Small intestine (tissue), 7 donors: ENCODE results near the gene CYSTM1. TPM values are rescaled to one million over a fixed set of nuclear protein-coding genes. Genes with fewer than 3 reads are reported as not detected.

Source experiments
- DNase-seq, 2 donors: peaks; one replicate each; pipeline versions ENCODE4 v3.0.0 to v3.0.0-alpha.2; 2013
- FAIRE-seq: peaks from 2 replicates; lab custom pipeline; 2012; peaks lifted over from hg19 to GRCh38; lab: Jason Lieb, UNC
- H3K27ac ChIP-seq, 3 donors: one replicate each; pipeline ENCODE4 v1.5.1; 2013; ENCODE audit warnings: low read length in 2 of 3, mild to moderate bottlenecking in 2 of 3, control low read depth in 1 of 3, inconsistent platforms in 1 of 3, low read depth in 1 of 3, moderate library complexity in 1 of 3
- H3K27me3 ChIP-seq, 3 donors: one replicate each; pipeline ENCODE4 v1.6.1; 2013; ENCODE audit warnings: low read length in 3 of 3, inconsistent platforms in 1 of 3; ENCODE audit not compliant: control insufficient read depth in 3 of 3, insufficient read depth in 3 of 3
- H3K36me3 ChIP-seq, 3 donors: one replicate each; pipeline ENCODE4 v1.6.1; 2013; ENCODE audit warnings: low read length in 3 of 3, inconsistent platforms in 1 of 3, low read depth in 1 of 3, mild to moderate bottlenecking in 1 of 3, moderate library complexity in 1 of 3; ENCODE audit not compliant: control insufficient read depth in 3 of 3, insufficient read depth in 2 of 3
- H3K4me1 ChIP-seq, 3 donors: one replicate each; pipeline ENCODE4 v1.6.1; 2013; ENCODE audit warnings: low read length in 2 of 3, inconsistent platforms in 1 of 3, low read depth in 1 of 3, mild to moderate bottlenecking in 1 of 3, moderate library complexity in 1 of 3; ENCODE audit not compliant: control insufficient read depth in 3 of 3, insufficient read depth in 2 of 3
- H3K4me3 ChIP-seq, 3 donors: one replicate each; pipeline ENCODE4 v1.5.1; 2013; ENCODE audit warnings: low read length in 3 of 3, control low read depth in 1 of 3, inconsistent platforms in 1 of 3, low read depth in 1 of 3, mild to moderate bottlenecking in 1 of 3, moderate library complexity in 1 of 3
- H3K9me3 ChIP-seq, 2 donors: one replicate each; pipeline ENCODE4 v1.6.1; 2013; ENCODE audit warnings: low read depth in 1 of 2, low read length in 1 of 2; ENCODE audit not compliant: control insufficient read depth in 2 of 2, insufficient read depth in 1 of 2
- WGBS, 3 donors: extraction: QIAGEN DNeasy Blood & Tissue Kit; methylation state at CpG; one replicate each; pipeline ENCODE4 v1.1.7; 2013; 5-methylcytosine and 5-hydroxymethylcytosine counted together
- polyA plus RNA-seq, 4 donors: library from polyadenylated mRNA; stranded (reverse) in 3 of 4; unstranded in 1 of 4; fragments of 200-250 nt in 3 of 4; fragments of 120-200 nt in 1 of 4; gene quantifications; one replicate each; pipeline versions ENCODE4 v1.2.1 to v1.2.3, GENCODE V29; 2013
- donor health status: healthy with polysubstance abuse.
- donor health status: control.
- donor health status: control.
- donor health status: Bipolar disorder and iron deficiency.
- donor health status: healthy.

Gene CYSTM1
- polyA plus RNA-seq, 4 donors: 94.4 to 884 (median 546) TPM

DNA sequence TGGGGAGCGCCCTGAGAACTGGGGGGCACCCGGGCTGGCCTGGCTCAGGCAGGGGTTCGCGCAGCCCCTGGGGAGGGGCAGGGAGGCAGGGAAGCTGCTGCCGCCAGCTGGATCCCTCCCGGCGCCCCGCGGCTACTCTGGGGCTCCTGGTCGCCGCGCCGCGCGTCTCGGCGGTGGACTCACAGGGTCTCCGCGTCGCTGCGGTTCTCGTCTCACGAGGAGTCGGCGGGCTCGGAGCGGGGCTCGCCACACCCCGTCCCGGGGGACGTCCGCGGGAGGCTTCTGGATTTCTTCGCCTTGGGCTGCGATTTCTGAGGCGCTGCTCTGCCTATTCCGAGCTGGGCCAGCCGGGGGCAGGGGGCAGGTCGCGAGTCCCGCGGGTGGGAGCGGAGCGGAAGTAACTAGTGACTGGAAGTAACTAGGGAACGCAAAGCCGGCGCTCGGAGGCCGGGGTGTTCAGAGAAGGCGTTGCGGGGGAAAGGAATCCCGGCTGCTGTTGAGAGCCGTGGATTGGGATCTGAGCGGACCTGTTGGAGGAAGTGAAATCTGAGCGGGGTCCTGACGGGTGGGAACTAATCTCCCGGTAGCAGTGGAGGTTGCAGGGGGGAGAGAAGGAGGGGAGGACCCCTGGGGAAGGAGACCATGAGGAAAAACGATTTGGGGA, 511 bp downstream of the CYSTM1 start:
- 0 to 1% (median 0%) methylated on average over 56 to 58 of the region's 58 CpGs for WGBS, 3 donors
- FAIRE-seq: no peak
- Histone ChIP-seq H3K27me3 (no peaks in the 10 kb centered on the region), H3K27ac (peak overlapping the region; percentile 100), H3K36me3 (peaks cover 0 to 3% (median 0%) of the 10 kb centered on the region in 3 donors), H3K4me1 (peaks cover 1 to 33% (median 5%) of the 10 kb centered on the region in 3 donors), H3K4me3 (peak overlapping the region; percentile 61 to 99 (median 87)), H3K9me3 (no peaks in the 10 kb centered on the region)
- DNase-seq: peak; percentile 81 to 90

DNA sequence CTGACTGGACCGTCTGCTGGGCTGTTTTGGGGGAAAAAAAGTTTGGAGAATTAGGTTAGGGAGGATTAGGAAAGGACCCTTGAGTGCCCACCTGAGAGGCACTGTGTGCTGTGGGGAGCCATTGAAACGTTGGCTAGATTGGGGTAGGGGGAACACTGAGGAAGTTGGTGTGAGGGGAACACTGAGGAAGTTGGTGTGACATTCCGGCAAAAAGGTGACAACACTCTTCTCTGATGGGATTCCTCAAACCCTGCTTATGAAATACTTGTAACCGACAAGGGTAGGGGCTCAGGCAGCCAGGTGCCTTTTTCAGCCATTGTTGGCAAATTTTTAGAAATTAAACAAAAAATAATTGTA, 1.0 kb downstream of the CYSTM1 start:
- peaks cover 1 to 38% (median 5%) of the 10 kb centered on the region in 3 donors for H3K4me1 ChIP-seq
- no peaks in the 10 kb centered on the region for H3K27me3 ChIP-seq
- H3K4me3 ChIP-seq: peak overlapping the region; percentile 61 to 99 (median 87)
- H3K9me3 ChIP-seq: no peaks in the 10 kb centered on the region
- H3K27ac ChIP-seq: peak overlapping the region; percentile 100
- DNase-seq: peak in 1 of 2 donors; percentile 18
- 3 to 12% (median 7%) methylated on average over 4 of the region's 4 CpGs for WGBS, 3 donors
- no peak for FAIRE-seq
- H3K36me3 ChIP-seq: peaks cover 0 to 3% (median 0%) of the 10 kb centered on the region in 3 donors

DNA sequence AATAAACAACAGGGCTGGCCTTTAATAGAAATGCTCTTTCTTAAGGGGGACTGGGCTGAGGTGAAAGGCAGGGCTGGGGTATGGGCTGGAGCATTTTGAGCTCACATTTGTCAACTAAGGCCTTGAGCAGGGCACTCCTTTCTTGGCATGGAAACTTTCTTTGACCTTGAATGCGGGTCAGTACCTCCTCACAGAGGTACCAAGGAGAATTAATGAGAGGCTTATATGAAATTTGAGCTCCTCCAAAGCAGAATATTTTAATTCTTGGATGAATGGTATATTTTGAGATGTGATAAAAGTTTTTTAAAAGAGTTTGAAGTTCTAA, 3.1 kb downstream of the CYSTM1 start:
- no peak for FAIRE-seq
- Histone ChIP-seq H3K36me3 (peaks cover 0 to 3% (median 0%) of the 10 kb centered on the region in 3 donors), H3K27me3 (no peaks in the 10 kb centered on the region), H3K9me3 (no peaks in the 10 kb centered on the region), H3K4me1 (peaks cover 3 to 56% (median 18%) of the 10 kb centered on the region in 3 donors), H3K27ac (peak overlapping the region in 1 of 3 donors; percentile 76), H3K4me3 (peak overlapping the region in 1 of 3 donors; percentile 45)
- 27 to 29% (median 28%) methylated on average over 1 of the region's 1 CpG for WGBS, 3 donors
- peak in 1 of 2 donors; percentile 52 for DNase-seq

DNA sequence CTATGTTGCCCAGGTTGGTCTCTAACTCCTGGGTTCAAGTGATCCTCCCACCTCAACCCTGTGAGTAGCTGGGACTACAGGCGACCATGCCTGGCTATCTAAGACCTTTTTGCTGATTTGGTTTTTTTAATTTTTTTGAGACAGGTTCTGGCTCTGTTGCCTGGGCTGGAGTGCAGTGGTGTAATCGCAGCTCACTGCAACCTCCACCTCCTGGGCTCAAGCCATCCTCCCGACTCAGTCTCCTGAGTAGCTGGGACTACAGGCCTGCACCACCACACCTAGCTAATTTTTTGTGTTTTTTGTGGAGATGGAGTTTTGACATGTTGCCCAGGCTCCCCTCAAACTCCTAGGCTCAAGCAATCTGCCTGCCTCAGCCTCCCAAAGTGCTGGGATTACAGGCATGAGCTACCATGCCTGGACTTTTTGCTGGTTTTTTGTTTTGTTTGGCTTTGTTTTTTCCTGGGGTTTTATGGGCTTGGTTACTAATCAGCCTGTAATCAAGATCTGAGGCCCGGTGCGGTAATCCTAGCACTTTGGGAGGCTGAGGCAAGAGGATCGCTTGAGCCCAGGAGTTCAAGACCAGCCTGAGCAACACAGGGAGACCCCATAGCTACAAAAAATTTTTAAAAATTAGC, 3.6 kb downstream of the CYSTM1 start:
- FAIRE-seq: no peak
- Histone ChIP-seq H3K4me3 (no peak overlapping the region), H3K27me3 (no peaks in the 10 kb centered on the region), H3K9me3 (no peaks in the 10 kb centered on the region), H3K4me1 (peaks cover 6 to 61% (median 18%) of the 10 kb centered on the region in 3 donors), H3K27ac (peak overlapping the region in 1 of 3 donors; percentile 64), H3K36me3 (peaks cover 0 to 5% (median 0%) of the 10 kb centered on the region in 3 donors)
- DNase-seq: no peak
- WGBS, 3 donors: 47 to 65% (median 49%) methylated on average over 6 of the region's 6 CpGs

DNA sequence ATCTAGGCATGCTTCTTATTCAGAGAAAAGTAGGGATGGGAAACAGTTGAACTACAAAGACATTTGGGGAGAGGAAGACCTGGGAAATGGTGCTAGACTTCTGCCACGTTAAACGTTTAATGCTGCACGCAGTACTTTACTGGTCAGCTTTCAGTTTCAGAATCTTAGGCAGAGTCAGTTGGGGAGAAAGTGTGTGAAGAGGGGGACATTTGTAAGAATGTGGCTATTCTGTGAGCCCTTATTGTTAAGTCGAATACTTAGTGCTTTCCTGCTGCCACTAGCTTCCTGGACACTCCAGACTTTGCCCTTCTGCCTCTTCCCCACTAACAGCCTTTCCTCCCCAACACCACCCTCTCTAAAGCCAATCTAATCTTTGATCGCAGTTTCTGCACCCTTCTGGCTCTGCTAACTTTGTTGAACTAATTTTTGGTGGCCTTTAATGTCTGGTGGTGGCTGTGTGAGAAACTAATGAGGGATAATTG, 6.1 kb downstream of the CYSTM1 start:
- peaks cover 8 to 56% (median 18%) of the 10 kb centered on the region in 3 donors for H3K4me1 ChIP-seq
- DNase-seq (peak; percentile 79 to 83), FAIRE-seq (no peak)
- H3K36me3 ChIP-seq: peaks cover 0 to 7% (median 0%) of the 10 kb centered on the region in 3 donors
- WGBS, 3 donors: 6 to 30% (median 16%) methylated on average over 5 of the region's 5 CpGs
- no peaks in the 10 kb centered on the region for H3K27me3 ChIP-seq
- no peaks in the 10 kb centered on the region for H3K9me3 ChIP-seq
- H3K27ac ChIP-seq: peak overlapping the region; percentile 71 to 84 (median 77)
- H3K4me3 ChIP-seq: no peak overlapping the region

DNA sequence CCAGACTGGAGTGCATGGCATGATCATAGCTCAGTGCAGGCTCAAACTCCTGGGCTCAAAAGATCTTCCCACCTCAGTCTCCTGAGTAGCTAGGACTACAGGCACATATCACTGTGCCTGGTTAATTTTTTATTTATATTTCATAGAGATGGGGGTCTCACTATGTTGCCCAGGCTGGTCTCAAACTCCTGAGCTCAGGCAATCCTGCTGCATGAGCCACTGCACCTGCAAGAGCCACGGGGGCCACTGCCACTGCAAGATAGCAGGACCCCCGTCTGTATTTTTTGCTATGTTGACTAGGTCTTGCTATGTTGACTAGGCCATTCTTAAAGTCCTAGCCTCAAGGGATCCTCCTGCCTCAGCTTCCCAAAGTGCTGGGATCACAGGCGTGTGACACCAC, 6.5 kb downstream of the CYSTM1 start:
- WGBS, 3 donors: 34 to 67% (median 61%) methylated on average over 3 of the region's 3 CpGs
- no peaks in the 10 kb centered on the region for H3K27me3 ChIP-seq
- H3K36me3 ChIP-seq: peaks cover 0 to 7% (median 0%) of the 10 kb centered on the region in 3 donors
- H3K9me3 ChIP-seq: no peaks in the 10 kb centered on the region
- DNase-seq (no peak), FAIRE-seq (no peak)
- peaks cover 10 to 51% (median 18%) of the 10 kb centered on the region in 3 donors for H3K4me1 ChIP-seq
- no peak overlapping the region for H3K4me3 ChIP-seq
- H3K27ac ChIP-seq: peak overlapping the region; percentile 71 to 84 (median 77)

DNA sequence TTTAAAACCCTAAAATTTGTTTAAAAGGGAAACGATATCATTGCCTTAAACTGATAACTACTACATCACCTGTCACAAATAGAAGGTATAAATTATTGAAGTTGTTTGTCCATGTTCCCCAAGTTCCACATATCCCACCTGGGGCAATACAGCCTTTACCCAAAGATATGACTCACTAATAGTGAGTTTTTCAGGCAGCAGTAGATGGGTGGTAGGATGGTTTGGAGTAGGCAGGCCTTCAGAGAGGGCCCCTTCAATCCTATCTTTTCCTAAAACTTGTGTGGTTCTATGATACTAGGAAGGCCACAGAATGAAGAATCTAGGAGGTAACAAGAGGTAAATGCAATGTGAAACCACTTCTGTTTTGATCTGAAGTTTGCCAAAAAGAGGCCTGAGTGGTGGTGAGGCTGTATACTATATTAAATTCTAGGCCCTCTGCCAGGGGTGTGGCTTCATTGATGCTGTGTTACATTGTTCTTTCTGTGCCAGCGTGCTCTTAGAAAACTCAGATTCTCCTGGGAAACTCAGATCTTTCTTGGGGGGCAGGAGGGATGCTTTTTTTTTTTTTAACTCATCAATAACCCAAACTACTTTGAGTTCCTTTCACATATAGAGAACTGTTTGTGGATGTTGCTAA, 7.2 kb downstream of the CYSTM1 start:
- Histone ChIP-seq H3K4me1 (peaks cover 10 to 48% (median 18%) of the 10 kb centered on the region in 3 donors), H3K9me3 (no peaks in the 10 kb centered on the region), H3K4me3 (no peak overlapping the region), H3K27ac (peak overlapping the region in 2 of 3 donors; percentile 51 to 61), H3K36me3 (peaks cover 0 to 7% (median 0%) of the 10 kb centered on the region in 3 donors), H3K27me3 (no peaks in the 10 kb centered on the region)
- WGBS, 3 donors: 27 to 53% (median 38%) methylated on average over 2 of the region's 2 CpGs
- no peak for FAIRE-seq
- DNase-seq: peak in 1 of 2 donors; percentile 50

DNA sequence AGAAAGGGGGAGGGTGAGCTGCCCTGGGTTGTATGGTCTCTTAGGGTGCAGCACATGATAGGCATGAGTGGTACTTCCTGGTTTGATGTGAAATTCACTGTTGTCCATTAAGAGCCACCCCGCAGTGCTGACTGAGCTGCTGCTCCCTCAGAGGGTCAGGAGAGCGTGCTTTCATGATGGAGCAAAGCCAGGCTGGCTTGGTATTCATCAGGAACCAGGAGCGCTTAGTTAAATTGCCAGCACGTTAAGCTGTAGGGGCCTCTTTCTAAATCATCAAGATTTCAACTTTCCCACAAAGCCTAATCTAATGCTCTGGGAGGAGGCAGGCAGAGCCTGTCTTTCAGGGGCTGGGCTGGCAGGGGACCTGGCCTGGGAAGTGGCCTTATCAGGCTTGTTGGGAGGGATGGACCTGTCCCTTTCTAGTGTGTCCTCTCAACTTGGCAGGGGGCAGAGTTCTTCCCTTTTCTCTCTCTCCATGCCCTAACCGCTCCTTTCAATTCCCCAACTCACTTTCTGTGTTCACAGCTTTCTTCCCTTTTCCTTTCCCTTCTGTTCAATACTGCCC, 7.9 kb downstream of the CYSTM1 start:
- Histone ChIP-seq H3K27me3 (no peaks in the 10 kb centered on the region), H3K9me3 (no peaks in the 10 kb centered on the region), H3K4me1 (peaks cover 10 to 41% (median 18%) of the 10 kb centered on the region in 3 donors), H3K36me3 (peaks cover 0 to 9% (median 0%) of the 10 kb centered on the region in 3 donors), H3K4me3 (no peak overlapping the region), H3K27ac (peak overlapping the region in 2 of 3 donors; percentile 51 to 61)
- DNase-seq (peak; percentile 35 to 52), FAIRE-seq (no peak)
- WGBS, 3 donors: 37 to 46% (median 44%) methylated on average over 5 of the region's 5 CpGs
